Subcutaneous abdominal adipose tissue (tissue), 5 donors: ENCODE data around the gene GPR153.
A peak's percentile ranks its signal among the peaks of the same experiment; 100 is the strongest.

ENCODE experiments used
- H3K27ac ChIP-seq: one replicate; pipeline ENCODE4 v1.7.0; 2013; ENCODE audit warnings: low read depth, mild to moderate bottlenecking, inconsistent platforms, low read length, moderate library complexity
- H3K27me3 ChIP-seq, 5 donors: one replicate each; pipeline ENCODE4 v1.7.0; 2013; ENCODE audit warnings: low read length in 5 of 5, inconsistent platforms in 1 of 5; ENCODE audit not compliant: control insufficient read depth in 5 of 5, insufficient read depth in 4 of 5
- H3K36me3 ChIP-seq, 5 donors: one replicate each; pipeline ENCODE4 v1.7.0; 2013; ENCODE audit warnings: low read length in 5 of 5; ENCODE audit not compliant: control insufficient read depth in 5 of 5, insufficient read depth in 5 of 5
- H3K4me1 ChIP-seq, 5 donors: one replicate each; pipeline ENCODE4 v1.7.0; 2013; ENCODE audit warnings: low read length in 5 of 5, mild to moderate bottlenecking in 3 of 5, moderate library complexity in 1 of 5; ENCODE audit not compliant: control insufficient read depth in 5 of 5, insufficient read depth in 5 of 5
- H3K4me3 ChIP-seq, 5 donors: one replicate each; pipeline ENCODE4 v1.7.0; 2013; ENCODE audit warnings: low read length in 5 of 5, low read depth in 1 of 5
- H3K9ac ChIP-seq, 5 donors: one replicate each; pipeline ENCODE4 v1.7.0; 2013; ENCODE audit warnings: low read length in 5 of 5, mild to moderate bottlenecking in 4 of 5, moderate library complexity in 3 of 5
- H3K9me3 ChIP-seq, 5 donors: one replicate each; pipeline ENCODE4 v1.7.0; 2013; ENCODE audit warnings: low read length in 5 of 5; ENCODE audit not compliant: control insufficient read depth in 5 of 5
- donor health status: healthy.
- donor health status: healthy.
- donor health status: healthy.
- donor health status: healthy.
- donor health status: healthy.

Gene GPR153

GRCh38 chr1:6262555-6263420 is 1.9 kb upstream of the GPR153 start:
- H3K4me1 ChIP-seq: peaks cover 2 to 48% (median 35%) of the 10 kb centered on the region in 5 donors
- peaks cover 0 to 2% (median 0%) of the 10 kb centered on the region in 5 donors for H3K27me3 ChIP-seq
- H3K4me3 ChIP-seq: no peak overlapping the region
- H3K9me3 ChIP-seq: no peaks in the 10 kb centered on the region
- no peak overlapping the region for H3K27ac ChIP-seq
- no peak overlapping the region for H3K9ac ChIP-seq
- no peaks in the 10 kb centered on the region for H3K36me3 ChIP-seq

- Histone ChIP-seq H3K4me1 (peaks cover 2 to 59% (median 45%) of the 10 kb centered on the region in 5 donors), H3K27me3 (peaks cover 0 to 2% (median 0%) of the 10 kb centered on the region in 5 donors), H3K4me3 (peak overlapping the region in 3 of 5 donors; percentile 48 to 67 (median 54)), H3K36me3 (no peaks in the 10 kb centered on the region), H3K9me3 (no peaks in the 10 kb centered on the region), H3K9ac (no peak overlapping the region), H3K27ac (no peak overlapping the region)
These were observed 707 bp upstream of the GPR153 start for GRCh38 chr1:6261615-6261995.

GRCh38 chr1:6260433-6260934 is 414 bp downstream of the GPR153 start:
- peaks cover 0 to 2% (median 0%) of the 10 kb centered on the region in 5 donors for H3K27me3 ChIP-seq
- H3K9me3 ChIP-seq: no peaks in the 10 kb centered on the region
- H3K4me1 ChIP-seq: peaks cover 2 to 62% (median 48%) of the 10 kb centered on the region in 5 donors
- H3K36me3 ChIP-seq: no peaks in the 10 kb centered on the region
- peak overlapping the region in 1 of 5 donors; percentile 64 for H3K9ac ChIP-seq
- peak overlapping the region in 4 of 5 donors; percentile 22 to 67 (median 58) for H3K4me3 ChIP-seq
- no peak overlapping the region for H3K27ac ChIP-seq

GRCh38 chr1:6259491-6260362 is 1.2 kb downstream of the GPR153 start:
- H3K4me3 ChIP-seq: peak overlapping the region; percentile 3 to 67 (median 19)
- peaks cover 2 to 62% (median 48%) of the 10 kb centered on the region in 5 donors for H3K4me1 ChIP-seq
- H3K36me3 ChIP-seq: peaks cover 0 to under 1% (median 0%) of the 10 kb centered on the region in 5 donors
- H3K9ac ChIP-seq: no peak overlapping the region
- H3K27ac ChIP-seq: no peak overlapping the region
- H3K9me3 ChIP-seq: no peaks in the 10 kb centered on the region
- H3K27me3 ChIP-seq: peaks cover 0 to 2% (median 0%) of the 10 kb centered on the region in 5 donors

GRCh38 chr1:6258675-6259074 is 2.2 kb downstream of the GPR153 start:
- Histone ChIP-seq H3K9ac (no peak overlapping the region), H3K9me3 (no peaks in the 10 kb centered on the region), H3K27me3 (peaks cover 0 to 5% (median 0%) of the 10 kb centered on the region in 5 donors), H3K4me1 (peaks cover 2 to 54% (median 45%) of the 10 kb centered on the region in 5 donors), H3K36me3 (peaks cover 0 to 11% (median 8%) of the 10 kb centered on the region in 5 donors), H3K27ac (no peak overlapping the region), H3K4me3 (no peak overlapping the region)

GRCh38 chr1:6257541-6258069 is 3.3 kb downstream of the GPR153 start:
- Histone ChIP-seq H3K27me3 (peaks cover 0 to 5% (median 0%) of the 10 kb centered on the region in 5 donors), H3K4me3 (no peak overlapping the region), H3K36me3 (peaks cover 0 to 15% (median 8%) of the 10 kb centered on the region in 5 donors), H3K27ac (no peak overlapping the region), H3K9me3 (no peaks in the 10 kb centered on the region), H3K4me1 (peaks cover 0 to 43% (median 35%) of the 10 kb centered on the region in 5 donors), H3K9ac (no peak overlapping the region)

- H3K4me1 ChIP-seq: peaks cover 0 to 35% (median 30%) of the 10 kb centered on the region in 5 donors
- H3K9ac ChIP-seq: no peak overlapping the region
- peaks cover 0 to 15% (median 8%) of the 10 kb centered on the region in 5 donors for H3K36me3 ChIP-seq
- no peak overlapping the region for H3K4me3 ChIP-seq
- H3K27ac ChIP-seq: no peak overlapping the region
- H3K27me3 ChIP-seq: peaks cover 0 to 5% (median 0%) of the 10 kb centered on the region in 5 donors
- H3K9me3 ChIP-seq: no peaks in the 10 kb centered on the region
These were observed 4.3 kb downstream of the GPR153 start for GRCh38 chr1:6256645-6257044.

GRCh38 chr1:6254691-6255090 is 6.2 kb downstream of the GPR153 start:
- Histone ChIP-seq H3K36me3 (peaks cover 0 to 15% (median 8%) of the 10 kb centered on the region in 5 donors), H3K27ac (no peak overlapping the region), H3K27me3 (peaks cover 3 to 20% (median 12%) of the 10 kb centered on the region in 5 donors), H3K4me1 (peaks cover 0 to 26% (median 22%) of the 10 kb centered on the region in 5 donors), H3K4me3 (no peak overlapping the region), H3K9ac (no peak overlapping the region), H3K9me3 (no peaks in the 10 kb centered on the region)

GRCh38 chr1:6253380-6253779 is 7.5 kb downstream of the GPR153 start:
- Histone ChIP-seq H3K27me3 (peaks cover 3 to 25% (median 19%) of the 10 kb centered on the region in 5 donors), H3K27ac (no peak overlapping the region), H3K36me3 (peaks cover 0 to 15% (median 8%) of the 10 kb centered on the region in 5 donors), H3K9me3 (no peaks in the 10 kb centered on the region), H3K4me3 (no peak overlapping the region), H3K9ac (no peak overlapping the region), H3K4me1 (peaks cover 0 to 26% (median 22%) of the 10 kb centered on the region in 5 donors)
